T-helper 2 cell treated with Interferon-gamma antibody and Interleukin-4, amounts not matched to agents 5 μg/mL and 100 μg/mL, for 36 hours (primary cell): Measurements from ENCODE around the gene ACADSB.

Experiments used
- DNase-seq: peaks from one replicate; pipeline ENCODE4 v3.0.0; 2021; ENCODE audit warnings: low spot score
- H3K27ac Mint-ChIP-seq: one replicate; pipeline ENCODE4 v1.8.0; 2021; ENCODE audit warnings: mild to moderate bottlenecking, mixed read lengths
- H3K27me3 Mint-ChIP-seq: one replicate; pipeline ENCODE4 v1.8.0; 2021; ENCODE audit warnings: low read depth, mixed read lengths
- H3K36me3 Mint-ChIP-seq: one replicate; pipeline ENCODE4 v1.8.0; 2021; ENCODE audit warnings: low read depth, mixed read lengths
- H3K4me1 Mint-ChIP-seq: one replicate; pipeline ENCODE4 v1.8.0; 2021; ENCODE audit warnings: low read depth, mixed read lengths
- H3K4me3 Mint-ChIP-seq: one replicate; pipeline ENCODE4 v1.8.0; 2022; ENCODE audit warnings: mild to moderate bottlenecking, moderate library complexity, mixed read lengths
- H3K9me3 Mint-ChIP-seq: one replicate; pipeline ENCODE4 v1.8.0; 2021; ENCODE audit warnings: mixed read lengths

The ACADSB gene

GRCh38 chr10:123013456-123014419 is 4.9 kb downstream of the ACADSB start:
- no peak overlapping the region for H3K4me3 Mint-ChIP-seq
- no peaks in the 10 kb centered on the region for H3K9me3 Mint-ChIP-seq
- no peak overlapping the region for H3K27ac Mint-ChIP-seq
- H3K36me3 Mint-ChIP-seq: peaks cover 8% of the 10 kb centered on the region
- DNase-seq: no peak
- peaks cover 10% of the 10 kb centered on the region for H3K4me1 Mint-ChIP-seq
- H3K27me3 Mint-ChIP-seq: no peaks in the 10 kb centered on the region

- Mint-ChIP-seq H3K4me1 (peaks cover 9% of the 10 kb centered on the region), H3K4me3 (no peak overlapping the region), H3K36me3 (peaks cover 8% of the 10 kb centered on the region), H3K27me3 (no peaks in the 10 kb centered on the region), H3K9me3 (no peaks in the 10 kb centered on the region), H3K27ac (no peak overlapping the region)
- no peak for DNase-seq
Measured at GRCh38 chr10:123014772-123015171, 6.0 kb downstream of the ACADSB start.

- H3K4me3 Mint-ChIP-seq: no peak overlapping the region
- no peak for DNase-seq
- peaks cover 8% of the 10 kb centered on the region for H3K36me3 Mint-ChIP-seq
- H3K4me1 Mint-ChIP-seq: no peaks in the 10 kb centered on the region
- no peaks in the 10 kb centered on the region for H3K27me3 Mint-ChIP-seq
- H3K27ac Mint-ChIP-seq: no peak overlapping the region
- no peaks in the 10 kb centered on the region for H3K9me3 Mint-ChIP-seq
Measured at GRCh38 chr10:123016228-123016627, 7.4 kb downstream of the ACADSB start.

GRCh38 chr10:123017421-123018165 is 8.8 kb downstream of the ACADSB start:
- peaks cover 5% of the 10 kb centered on the region for H3K4me1 Mint-ChIP-seq
- no peak overlapping the region for H3K27ac Mint-ChIP-seq
- H3K27me3 Mint-ChIP-seq: no peaks in the 10 kb centered on the region

GRCh38 chr10:123018531-123018930 is 9.7 kb downstream of the ACADSB start:
- no peaks in the 10 kb centered on the region for H3K27me3 Mint-ChIP-seq
- H3K36me3 Mint-ChIP-seq: peaks cover 3% of the 10 kb centered on the region
- no peaks in the 10 kb centered on the region for H3K9me3 Mint-ChIP-seq
- H3K27ac Mint-ChIP-seq: no peak overlapping the region
- DNase-seq: no peak
- H3K4me1 Mint-ChIP-seq: peaks cover 5% of the 10 kb centered on the region
- H3K4me3 Mint-ChIP-seq: no peak overlapping the region

More at GRCh38 chr10:123017421-123018165, 8.8 kb downstream of the ACADSB start:
- H3K36me3 Mint-ChIP-seq: peaks cover 3% of the 10 kb centered on the region
- no peak overlapping the region for H3K4me3 Mint-ChIP-seq
- DNase-seq: no peak
- no peaks in the 10 kb centered on the region for H3K9me3 Mint-ChIP-seq

GRCh38 chr10:123019264-123019663 is 10.5 kb downstream of the ACADSB start:
- H3K36me3 Mint-ChIP-seq: peaks cover 1% of the 10 kb centered on the region

GRCh38 chr10:123019941-123020703 is 11.3 kb downstream of the ACADSB start:
- H3K36me3 Mint-ChIP-seq: peaks cover 1% of the 10 kb centered on the region
- no peaks in the 10 kb centered on the region for H3K27me3 Mint-ChIP-seq
- no peak overlapping the region for H3K4me3 Mint-ChIP-seq
- DNase-seq: no peak
- peaks cover 12% of the 10 kb centered on the region for H3K4me1 Mint-ChIP-seq
- H3K9me3 Mint-ChIP-seq: no peaks in the 10 kb centered on the region
- no peak overlapping the region for H3K27ac Mint-ChIP-seq

More at GRCh38 chr10:123019264-123019663, 10.5 kb downstream of the ACADSB start:
- Mint-ChIP-seq H3K4me3 (no peak overlapping the region), H3K27me3 (no peaks in the 10 kb centered on the region), H3K9me3 (no peaks in the 10 kb centered on the region), H3K27ac (no peak overlapping the region), H3K4me1 (peaks cover 7% of the 10 kb centered on the region)
- no peak for DNase-seq

GRCh38 chr10:123021517-123021916 is 12.7 kb downstream of the ACADSB start:
- Mint-ChIP-seq H3K36me3 (peaks cover 1% of the 10 kb centered on the region), H3K27me3 (no peaks in the 10 kb centered on the region), H3K27ac (no peak overlapping the region), H3K9me3 (no peaks in the 10 kb centered on the region), H3K4me3 (no peak overlapping the region), H3K4me1 (peaks cover 12% of the 10 kb centered on the region)
- DNase-seq: no peak

- H3K27ac Mint-ChIP-seq: no peak overlapping the region
- no peak for DNase-seq
- H3K27me3 Mint-ChIP-seq: no peaks in the 10 kb centered on the region
- H3K9me3 Mint-ChIP-seq: no peaks in the 10 kb centered on the region
- no peak overlapping the region for H3K4me3 Mint-ChIP-seq
- H3K36me3 Mint-ChIP-seq: no peaks in the 10 kb centered on the region
- H3K4me1 Mint-ChIP-seq: peaks cover 12% of the 10 kb centered on the region
Measured at GRCh38 chr10:123024540-123024939, 15.7 kb downstream of the ACADSB start.

GRCh38 chr10:123026302-123026701 is 17.5 kb downstream of the ACADSB start:
- no peak overlapping the region for H3K27ac Mint-ChIP-seq
- no peak for DNase-seq
- no peaks in the 10 kb centered on the region for H3K9me3 Mint-ChIP-seq
- H3K27me3 Mint-ChIP-seq: no peaks in the 10 kb centered on the region
- no peaks in the 10 kb centered on the region for H3K36me3 Mint-ChIP-seq
- peaks cover 11% of the 10 kb centered on the region for H3K4me1 Mint-ChIP-seq
- H3K4me3 Mint-ChIP-seq: no peak overlapping the region

GRCh38 chr10:123027861-123028260 is 19.1 kb downstream of the ACADSB start:
- no peaks in the 10 kb centered on the region for H3K9me3 Mint-ChIP-seq
- no peaks in the 10 kb centered on the region for H3K36me3 Mint-ChIP-seq
- H3K4me1 Mint-ChIP-seq: peaks cover 7% of the 10 kb centered on the region
- no peak overlapping the region for H3K4me3 Mint-ChIP-seq
- no peak overlapping the region for H3K27ac Mint-ChIP-seq
- no peak for DNase-seq
- H3K27me3 Mint-ChIP-seq: no peaks in the 10 kb centered on the region

- H3K27ac Mint-ChIP-seq: no peak overlapping the region
- no peaks in the 10 kb centered on the region for H3K4me1 Mint-ChIP-seq
- H3K27me3 Mint-ChIP-seq: no peaks in the 10 kb centered on the region
- no peak for DNase-seq
- H3K9me3 Mint-ChIP-seq: no peaks in the 10 kb centered on the region
- peaks cover 2% of the 10 kb centered on the region for H3K36me3 Mint-ChIP-seq
- H3K4me3 Mint-ChIP-seq: no peak overlapping the region
Measured at GRCh38 chr10:123031124-123031523, 22.3 kb downstream of the ACADSB start.

- H3K27me3 Mint-ChIP-seq: no peaks in the 10 kb centered on the region
- peaks cover 2% of the 10 kb centered on the region for H3K36me3 Mint-ChIP-seq
- H3K4me3 Mint-ChIP-seq: no peak overlapping the region
- H3K27ac Mint-ChIP-seq: no peak overlapping the region
- DNase-seq: no peak
- H3K4me1 Mint-ChIP-seq: peaks cover 6% of the 10 kb centered on the region
- no peaks in the 10 kb centered on the region for H3K9me3 Mint-ChIP-seq
Measured at GRCh38 chr10:123034332-123034731, 25.5 kb downstream of the ACADSB start.
